Caco-2 (cell line): ENCODE measurements around the gene CISTR. TPM values are rescaled to one million over a fixed set of nuclear protein-coding genes. Genes with fewer than 3 reads are reported as not detected.

ENCODE experiments used
- total RNA-seq: library from RNA; stranded (reverse); gene quantifications from 2 replicates; pipeline ENCODE4 v1.2.3, GENCODE V29; 2022

The CISTR gene
- total RNA-seq, 1 experiment from 2014 or later: not detected

Other genes with a start within 250 kb of the CISTR start
- gene NPFF, start 244.5 kb downstream of the CISTR start, total RNA-seq: 2.4 TPM in 1 of 2 replicates, not detected in the other
- 26.9 and 28.7 TPM in 2 replicates for gene ATF7, start 125.6 kb downstream of the CISTR start, total RNA-seq
- gene ATP5MC2, start 75.9 kb downstream of the CISTR start, total RNA-seq: 156 and 160 TPM in 2 replicates
- gene CALCOCO1, start 24.5 kb downstream of the CISTR start, total RNA-seq: 19.3 and 21.4 TPM in 2 replicates
- gene HOXC13, start 186.9 kb upstream of the CISTR start, total RNA-seq: 6.4 and 7.3 TPM in 2 replicates
- 9.4 and 10.3 TPM in 2 replicates for gene HOXC12, start 202.9 kb upstream of the CISTR start, total RNA-seq
- gene HOXC11, start 221.1 kb upstream of the CISTR start, total RNA-seq: 1.7 and 2.2 TPM in 2 replicates
- 1.6 and 1.9 TPM in 2 replicates for gene HOTAIR, start 223.0 kb upstream of the CISTR start, total RNA-seq
- gene HOXC10, start 233.2 kb upstream of the CISTR start, total RNA-seq: 4.0 and 4.5 TPM in 2 replicates
- 2.9 and 3.1 TPM in 2 replicates for gene HOXC9, start 248.2 kb upstream of the CISTR start, total RNA-seq